ENCODE results near the gene TTC9.

GRCh38 chr14:70652871-70653270 is 11.2 kb downstream of the TTC9 start:
- TF ChIP-seq CTCF (conservative IDR thresholded peaks at IDR 0.05; ENCODE audit: low read length), result no peak
- TF ChIP-seq EZH2phosphoT487 (IDR thresholded peaks at IDR 0.05; ENCODE audit: borderline replicate concordance), result no peak

Data from Loucy (cell line).